Large intestine (tissue), 3 donors: ENCODE measurements around the gene CACNB3. TPM values are rescaled to one million over a fixed set of nuclear protein-coding genes. Genes with fewer than 3 reads are reported as not detected.
A peak's percentile ranks its signal among the peaks of the same experiment; 100 is the strongest.
"Not testable (repeated sequence)": the region's sequence is repeated elsewhere in the genome, so short reads cannot be mapped to it uniquely, and the experiment has no call there.

ENCODE experiments used
- DNase-seq, 2 donors: peaks; one replicate each; pipeline versions ENCODE4 v3.0.0 to v3.0.0-alpha.2; 2013
- H3K27ac ChIP-seq: one replicate; pipeline ENCODE4 v1.5.1; 2013; ENCODE audit warnings: low read length
- H3K27me3 ChIP-seq: 2 replicates; pipeline ENCODE4 v1.6.1; 2013; ENCODE audit warnings: low read length; ENCODE audit not compliant: control insufficient read depth, insufficient read depth
- H3K36me3 ChIP-seq: 2 replicates; pipeline ENCODE4 v1.6.1; 2013; ENCODE audit warnings: low read length; ENCODE audit not compliant: control insufficient read depth, insufficient read depth
- H3K4me1 ChIP-seq: one replicate; pipeline ENCODE4 v1.6.1; 2013; ENCODE audit warnings: low read length; ENCODE audit not compliant: control insufficient read depth, insufficient read depth
- H3K4me3 ChIP-seq: one replicate; pipeline ENCODE4 v1.5.1; 2013; ENCODE audit warnings: low read length
- H3K9me3 ChIP-seq: one replicate; pipeline ENCODE4 v1.6.1; 2013; ENCODE audit warnings: mild to moderate bottlenecking, low read depth, low read length, moderate library complexity; ENCODE audit not compliant: control insufficient read depth
- WGBS: methylation state at CpG from one replicate; pipeline ENCODE4 v1.1.5; 2013; ENCODE audit warnings: low lambda C conversion rate; ENCODE audit not compliant: insufficient coverage; 5-methylcytosine and 5-hydroxymethylcytosine counted together
- polyA plus RNA-seq: library from polyadenylated mRNA; unstranded; fragments of 120-200 nt; gene quantifications from one replicate; pipeline ENCODE4 v1.2.1, GENCODE V29; 2013

The CACNB3 gene
- polyA plus RNA-seq, 1 donor = 20.6 TPM

DNA sequence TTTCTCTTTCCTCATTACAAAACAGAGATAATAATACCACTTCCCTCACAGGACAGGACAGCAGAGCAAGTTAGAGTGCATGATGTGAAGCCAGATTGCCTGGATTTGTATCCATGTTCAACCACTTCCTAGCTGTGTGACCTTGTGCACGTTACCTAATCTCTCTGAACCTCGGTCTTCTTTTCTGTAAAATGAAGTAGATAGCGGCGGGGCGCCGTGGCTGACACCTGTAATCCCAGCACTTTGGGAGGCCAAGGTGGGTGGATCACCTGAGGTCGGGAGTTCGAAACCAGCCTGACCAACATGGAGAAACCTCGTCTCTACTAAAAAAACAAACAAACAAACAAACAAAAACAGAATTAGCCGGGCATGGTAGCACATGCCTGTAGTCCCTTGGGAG lies 36.6 kb downstream of the CACNB3 start:
- H3K9me3 ChIP-seq = not testable (repeated sequence)

DNA sequence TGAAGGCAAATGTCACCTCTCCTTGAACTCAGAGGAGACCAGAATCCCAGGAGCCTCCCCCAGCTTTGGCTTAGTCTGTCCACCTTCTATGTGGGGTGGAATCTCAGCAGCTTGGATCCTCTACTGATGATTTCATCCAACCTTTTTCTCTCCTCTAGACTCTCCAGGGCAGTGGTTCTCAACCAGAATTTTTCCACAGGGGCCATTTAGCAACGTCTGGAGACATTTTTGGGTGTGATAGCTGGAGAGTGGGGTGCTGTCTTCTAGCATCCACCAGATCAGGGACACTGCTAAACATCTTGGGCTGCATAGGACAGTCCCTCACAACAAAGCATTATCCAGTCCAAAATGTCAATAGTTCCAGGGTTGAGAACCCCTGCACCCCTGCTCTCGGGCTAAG lies 38.1 kb downstream of the CACNB3 start:
- Histone ChIP-seq H3K4me1 (peaks cover 3% of the 10 kb centered on the region), H3K9me3 (no peaks in the 10 kb centered on the region), H3K27me3 (no peaks in the 10 kb centered on the region), H3K4me3 (no peak overlapping the region), H3K36me3 (peaks cover 8% of the 10 kb centered on the region), H3K27ac (no peak overlapping the region)
- WGBS = no CpG with 5 or more reads among the region's 2 CpGs
- no peak for DNase-seq

More for the DNA sequence above, 36.6 kb downstream of the CACNB3 start:
- not testable (repeated sequence) for H3K4me3 ChIP-seq, H3K4me1 ChIP-seq, H3K27me3 ChIP-seq, H3K36me3 ChIP-seq, DNase-seq, H3K27ac ChIP-seq
- WGBS = no CpG with 5 or more reads among the region's 10 CpGs

DNA sequence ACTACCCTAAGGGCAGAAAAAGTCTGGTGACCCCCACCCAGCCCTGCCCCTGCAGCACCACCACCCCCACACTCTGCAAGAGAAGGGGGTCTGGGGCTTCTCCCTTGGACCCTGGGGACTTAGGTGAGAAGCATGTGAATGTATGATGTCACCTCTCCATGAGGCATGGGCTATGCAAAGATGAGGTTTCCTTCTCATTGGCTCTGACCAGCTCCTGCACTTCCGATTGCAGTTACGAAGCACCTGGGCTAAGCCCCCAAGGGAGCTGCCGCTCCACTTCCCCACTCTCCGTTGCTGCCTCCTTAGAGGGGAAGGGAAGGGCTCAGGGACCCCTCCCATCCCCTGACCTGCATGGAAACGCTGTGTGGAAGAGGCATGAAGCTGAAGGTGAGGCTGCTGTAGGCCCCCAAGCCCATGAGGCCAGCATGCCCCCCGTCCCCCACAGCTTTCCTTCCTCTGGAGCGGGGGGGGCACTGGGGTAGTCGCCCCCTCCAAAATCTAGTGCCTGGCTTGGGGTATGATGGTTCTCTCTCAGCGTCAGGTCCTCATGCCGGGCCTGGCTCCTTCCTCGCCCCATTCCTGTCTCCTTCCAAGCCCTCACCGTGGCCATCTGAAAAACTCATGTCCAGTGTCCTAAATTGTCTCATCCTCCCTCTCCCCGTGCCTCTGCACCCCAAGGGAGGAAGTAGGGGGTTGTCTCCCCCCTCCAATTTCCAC lies 39.1 kb downstream of the CACNB3 start:
- peaks cover 3% of the 10 kb centered on the region for H3K4me1 ChIP-seq
- H3K4me3 ChIP-seq = no peak overlapping the region
- H3K9me3 ChIP-seq = no peaks in the 10 kb centered on the region
- no peak for DNase-seq
- WGBS = no CpG with 5 or more reads among the region's 13 CpGs
- H3K27ac ChIP-seq = no peak overlapping the region
- no peaks in the 10 kb centered on the region for H3K27me3 ChIP-seq
- peaks cover 8% of the 10 kb centered on the region for H3K36me3 ChIP-seq

DNA sequence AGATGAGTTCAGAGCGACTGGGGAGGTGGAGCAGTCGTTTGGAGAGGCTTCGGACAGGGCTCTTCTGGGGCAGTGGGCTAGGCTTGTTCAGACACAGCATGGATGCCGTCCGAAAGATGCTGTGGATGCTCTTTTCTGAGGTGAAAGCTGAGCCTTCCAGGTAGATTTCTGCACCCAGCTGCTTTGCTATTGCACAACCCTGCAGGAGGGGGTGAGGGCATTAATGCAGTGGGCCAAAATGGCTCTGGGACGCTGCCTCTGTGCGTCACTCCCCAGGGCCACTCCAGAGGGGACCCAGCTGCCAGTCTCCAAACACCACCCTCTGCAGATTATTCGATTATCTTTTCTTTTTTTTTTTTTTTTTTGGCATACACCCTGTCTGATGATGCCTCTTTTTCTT lies 39.7 kb downstream of the CACNB3 start:
- 100% methylated on average over 2 of the region's 8 CpGs for WGBS
- Histone ChIP-seq H3K36me3 (peaks cover 8% of the 10 kb centered on the region), H3K27ac (no peak overlapping the region), H3K4me3 (no peak overlapping the region), H3K4me1 (no peaks in the 10 kb centered on the region), H3K27me3 (no peaks in the 10 kb centered on the region), H3K9me3 (no peaks in the 10 kb centered on the region)
- no peak for DNase-seq

DNA sequence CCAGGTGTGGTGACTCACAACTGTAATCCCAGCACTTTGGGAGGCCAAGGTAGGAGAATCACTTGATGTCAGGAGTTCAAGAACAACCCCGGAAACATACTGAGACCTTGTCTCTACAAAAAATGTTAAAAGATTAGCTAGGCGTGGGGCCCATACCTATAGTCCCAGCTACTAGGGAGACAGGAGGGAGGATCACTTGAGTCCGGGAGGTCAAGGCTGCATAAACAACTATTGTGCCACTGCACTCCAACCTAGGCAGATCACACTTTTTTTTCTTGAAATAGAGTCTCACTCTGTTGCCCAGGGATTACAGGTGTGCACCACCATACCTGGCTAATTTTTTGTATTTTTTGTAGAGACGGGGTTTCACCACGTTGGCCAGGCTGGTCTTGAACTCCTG lies 41.3 kb downstream of the CACNB3 start:
- no peak overlapping the region for H3K4me3 ChIP-seq
- H3K27ac ChIP-seq = no peak overlapping the region
- H3K27me3 ChIP-seq = peaks cover 6% of the 10 kb centered on the region
- peaks cover 8% of the 10 kb centered on the region for H3K36me3 ChIP-seq
- DNase-seq = no peak
- H3K4me1 ChIP-seq = no peaks in the 10 kb centered on the region
- no peaks in the 10 kb centered on the region for H3K9me3 ChIP-seq
- no CpG with 5 or more reads among the region's 5 CpGs for WGBS

DNA sequence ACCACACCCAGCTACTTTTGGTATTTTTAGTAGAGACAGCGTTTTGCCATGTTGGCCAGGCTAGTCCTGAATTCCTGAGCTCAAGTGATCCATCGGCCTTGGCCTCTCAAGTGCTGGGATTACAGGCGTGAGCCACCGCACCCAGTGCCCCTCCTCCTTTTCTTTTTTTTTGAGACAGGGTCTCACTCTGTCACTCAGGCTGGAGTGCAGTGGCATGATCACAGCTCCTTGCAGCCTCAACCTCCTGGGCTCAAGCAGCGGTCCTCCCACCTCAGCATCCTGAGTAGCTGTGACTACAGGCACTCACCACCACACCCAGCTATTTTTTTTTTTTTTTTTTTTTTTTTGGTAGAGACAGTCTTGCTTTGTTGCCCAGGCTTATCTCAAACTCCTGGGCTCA lies 41.9 kb downstream of the CACNB3 start:
- H3K4me1 ChIP-seq, H3K4me3 ChIP-seq, DNase-seq, H3K36me3 ChIP-seq, H3K27me3 ChIP-seq, H3K27ac ChIP-seq, H3K9me3 ChIP-seq: not testable (repeated sequence)
- no CpG with 5 or more reads among the region's 5 CpGs for WGBS

DNA sequence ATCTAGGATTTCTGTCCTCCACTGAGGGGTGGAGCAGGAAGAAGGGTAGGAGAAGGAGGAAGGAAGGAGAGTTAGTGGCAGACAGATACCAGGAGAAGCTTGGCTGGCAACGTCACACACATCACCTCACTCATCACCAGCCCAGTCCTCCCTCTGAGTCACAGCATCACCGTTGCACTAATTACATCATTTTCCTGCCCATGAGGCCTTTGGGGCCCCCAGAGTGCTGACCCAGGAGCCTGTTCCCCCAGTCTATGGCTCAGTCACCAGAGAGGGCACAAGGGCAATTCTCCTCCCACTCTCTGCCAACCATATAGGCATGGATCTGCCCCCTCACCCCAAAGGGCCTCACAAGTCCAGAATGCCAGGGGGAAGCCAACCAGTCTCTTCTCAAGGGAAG lies 42.8 kb downstream of the CACNB3 start:
- Histone ChIP-seq H3K27ac (no peak overlapping the region), H3K4me1 (peaks cover 7% of the 10 kb centered on the region), H3K4me3 (no peak overlapping the region), H3K36me3 (peaks cover 8% of the 10 kb centered on the region), H3K27me3 (peaks cover 7% of the 10 kb centered on the region), H3K9me3 (no peaks in the 10 kb centered on the region)
- DNase-seq = no peak
- WGBS = no CpG with 5 or more reads among the region's 2 CpGs

DNA sequence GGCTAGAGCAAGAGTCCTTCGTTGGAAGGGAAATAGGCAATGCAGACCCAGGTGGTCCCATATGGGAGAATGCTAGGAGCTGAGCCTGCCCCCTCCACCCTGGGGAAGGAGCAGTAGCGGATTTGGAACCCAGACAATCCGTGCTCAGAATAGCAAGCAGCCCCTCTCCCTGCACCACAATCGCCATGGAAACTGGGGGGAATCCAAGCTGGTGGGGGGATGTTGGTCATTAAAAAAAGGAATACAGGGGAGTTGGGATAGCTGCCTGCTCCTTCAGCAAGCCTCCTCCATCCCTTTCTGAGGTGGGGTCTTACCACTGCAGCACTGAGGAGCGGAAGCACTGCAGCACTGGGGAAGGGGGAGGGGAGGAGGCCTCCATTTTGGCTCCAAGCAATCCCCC lies 44.5 kb downstream of the CACNB3 start:
- Histone ChIP-seq H3K4me3 (no peak overlapping the region), H3K36me3 (peaks cover 5% of the 10 kb centered on the region), H3K27me3 (peaks cover 7% of the 10 kb centered on the region), H3K4me1 (peaks cover 7% of the 10 kb centered on the region), H3K9me3 (no peaks in the 10 kb centered on the region), H3K27ac (no peak overlapping the region)
- no peak for DNase-seq
- no CpG with 5 or more reads among the region's 5 CpGs for WGBS

DNA sequence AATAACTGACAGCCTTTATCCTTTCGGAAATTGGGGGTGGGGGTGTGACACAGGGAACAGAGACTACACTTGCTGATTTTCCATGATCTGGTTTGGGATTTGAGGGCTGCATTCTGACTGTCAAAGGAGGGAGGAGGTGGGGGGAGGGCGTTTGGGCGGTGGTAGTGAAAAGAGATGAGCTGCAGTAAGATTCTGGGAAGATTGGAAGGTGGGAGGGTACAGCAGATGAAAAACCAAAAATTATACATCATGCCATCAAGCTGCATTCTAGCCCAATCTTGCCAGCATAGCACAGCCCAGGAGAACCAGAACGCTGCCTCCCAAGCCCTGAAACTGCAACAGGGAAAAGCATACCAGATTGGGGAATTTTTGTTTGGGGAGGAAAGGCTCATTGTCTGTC lies 45.0 kb downstream of the CACNB3 start:
- Histone ChIP-seq H3K36me3 (peaks cover 5% of the 10 kb centered on the region), H3K4me3 (no peak overlapping the region)

DNA sequence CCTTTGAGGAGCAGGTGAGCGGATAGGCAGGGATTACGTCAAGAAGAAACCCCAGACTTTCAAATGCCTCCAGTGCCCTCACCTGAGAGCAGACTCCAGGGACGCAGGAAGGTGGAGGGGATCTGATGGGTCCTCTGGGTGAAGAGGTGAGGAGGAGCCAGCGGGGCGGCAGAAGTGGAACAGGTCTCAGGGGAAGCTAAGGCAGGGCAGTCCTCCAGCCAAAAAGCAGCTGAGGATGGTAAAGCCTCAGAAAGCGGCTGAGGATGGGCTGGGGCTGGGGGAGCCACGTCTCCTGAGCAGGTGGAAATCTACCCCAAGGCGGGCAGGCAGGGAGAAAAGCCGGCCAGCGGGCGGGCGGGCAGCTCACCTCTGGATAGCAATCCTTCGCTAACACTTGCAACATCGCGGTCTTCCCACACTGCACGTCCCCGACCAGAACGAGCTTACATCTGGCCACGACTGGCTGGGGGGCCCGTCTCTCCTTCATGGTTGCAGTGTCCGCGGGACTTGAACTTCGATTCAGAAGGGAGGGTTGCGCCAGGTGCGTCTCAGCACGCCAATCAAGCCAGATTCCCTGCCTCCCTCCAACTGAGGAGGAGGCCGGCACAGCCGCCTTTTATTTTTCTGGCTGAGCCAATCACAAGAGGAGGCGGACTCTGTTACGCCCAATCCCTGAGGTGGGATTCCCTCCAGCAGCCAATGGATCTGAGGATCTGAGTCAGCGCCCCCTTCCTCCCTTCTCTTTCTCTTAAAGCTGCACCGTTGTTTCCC lies 47.2 kb downstream of the CACNB3 start, which contains the start of gene RND1:
Gene RND1 (minus strand): TSS at position 590 of the 771 bp plus-strand sequence. CDS start 103 bp downstream, at position 487.
- peaks cover 3% of the 10 kb centered on the region for H3K36me3 ChIP-seq
- no CpG with 5 or more reads among the region's 32 CpGs for WGBS

More for the DNA sequence above, 45.0 kb downstream of the CACNB3 start:
- Histone ChIP-seq H3K27me3 (peaks cover 7% of the 10 kb centered on the region), H3K4me1 (peaks cover 7% of the 10 kb centered on the region), H3K9me3 (no peaks in the 10 kb centered on the region), H3K27ac (no peak overlapping the region)
- WGBS = no CpG with 5 or more reads among the region's 4 CpGs
- DNase-seq = no peak

More for the DNA sequence above, 47.2 kb downstream of the CACNB3 start, which contains the start of gene RND1:
- peaks cover 7% of the 10 kb centered on the region for H3K4me1 ChIP-seq
- H3K27ac ChIP-seq = no peak within 1 kb of the TSS
- H3K27me3 ChIP-seq = peaks cover 7% of the 10 kb centered on the region
- DNase-seq = peak; percentile 85 to 95
- peak within 1 kb of the TSS; percentile 66 for H3K4me3 ChIP-seq
- H3K9me3 ChIP-seq = no peaks in the 10 kb centered on the region
